T-helper 17 cell (primary cell): ENCODE data around the gene ELF4. TPM values are rescaled to one million over a fixed set of nuclear protein-coding genes. Genes with fewer than 3 reads are reported as not detected.

Experiments
- ATAC-seq: fragments of 150-1000 bp; cut with Tn5 transposase; 2 replicates; pipeline ENCODE4 v1.10.0; 2021; ENCODE audit warnings: mild to moderate bottlenecking, moderate library complexity
- DNase-seq, 3 donors: peaks; one replicate each; pipeline versions ENCODE4 v3.0.0 to v3.0.0-alpha.2; 2020 to 2021
- H3K9me3 ChIP-seq: one replicate; pipeline ENCODE4 v1.7.0; 2013; ENCODE audit warnings: low read length, mild to moderate bottlenecking; ENCODE audit not compliant: control insufficient read depth, poor library complexity, severe bottlenecking
- H3K27ac Mint-ChIP-seq: one replicate; pipeline ENCODE4 v1.8.0; 2022; ENCODE audit warnings: mild to moderate bottlenecking, moderate library complexity, mixed read lengths
- H3K27me3 Mint-ChIP-seq: one replicate; pipeline ENCODE4 v1.8.0; 2022; ENCODE audit warnings: mixed read lengths
- H3K36me3 Mint-ChIP-seq: one replicate; pipeline ENCODE4 v1.8.0; 2022; ENCODE audit warnings: low read depth, mixed read lengths
- H3K4me1 Mint-ChIP-seq: one replicate; pipeline ENCODE4 v1.8.0; 2022; ENCODE audit warnings: mild to moderate bottlenecking, mixed read lengths
- H3K4me3 Mint-ChIP-seq: one replicate; pipeline ENCODE4 v1.8.0; 2022; ENCODE audit warnings: mild to moderate bottlenecking, moderate library complexity, mixed read lengths
- total RNA-seq, 4 donors: library from RNA in 2 of 4; stranded (reverse) in 2 of 4; gene quantifications; one replicate each; pipeline ENCODE4 v1.2.3 and lab custom pipeline; 2022 to 2026

Gene ELF4
- total RNA-seq, 2 donors from 2014 or later: 28.4 to 34.6 TPM

- H3K4me3 Mint-ChIP-seq: peak overlapping the region; percentile 67
- peaks cover 29% of the 10 kb centered on the region for H3K4me1 Mint-ChIP-seq
- peak overlapping the region; percentile 85 for H3K27ac Mint-ChIP-seq
- DNase-seq (no peak), ATAC-seq (no peak)
- peaks cover 2% of the 10 kb centered on the region for H3K36me3 Mint-ChIP-seq
- H3K27me3 Mint-ChIP-seq: no peaks in the 10 kb centered on the region
- H3K9me3 ChIP-seq: no peaks in the 10 kb centered on the region
Observed at GRCh38 chrX:130106071-130106470, 4.2 kb downstream of the ELF4 start.

DNA sequence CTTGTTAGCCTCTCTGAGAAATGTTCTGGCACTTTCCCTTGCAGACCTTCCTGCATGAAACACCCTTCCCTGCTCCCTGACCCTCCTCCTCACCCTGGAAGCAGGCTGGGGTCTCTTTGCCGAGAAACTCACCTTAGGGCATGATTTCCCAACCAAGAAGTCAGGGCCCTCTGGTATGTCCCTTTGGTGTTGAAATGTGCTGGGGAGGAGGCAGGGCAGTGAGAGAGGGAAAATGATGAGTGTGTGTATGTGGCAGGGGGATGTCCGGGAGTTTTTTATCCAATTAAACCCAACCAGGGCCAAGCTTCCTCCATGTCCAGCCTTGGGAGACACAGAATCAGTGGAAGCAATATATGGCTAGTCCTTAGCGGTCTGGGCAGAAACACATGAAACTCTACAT, 5.1 kb downstream of the ELF4 start:
- peak overlapping the region; percentile 49 for H3K4me3 Mint-ChIP-seq
- peaks cover 2% of the 10 kb centered on the region for H3K36me3 Mint-ChIP-seq
- DNase-seq (no peak), ATAC-seq (no peak)
- H3K27me3 Mint-ChIP-seq: no peaks in the 10 kb centered on the region
- no peaks in the 10 kb centered on the region for H3K9me3 ChIP-seq
- H3K27ac Mint-ChIP-seq: peak overlapping the region; percentile 85
- peaks cover 36% of the 10 kb centered on the region for H3K4me1 Mint-ChIP-seq

- Mint-ChIP-seq H3K36me3 (peaks cover 2% of the 10 kb centered on the region), H3K4me1 (peaks cover 38% of the 10 kb centered on the region), H3K27ac (peak overlapping the region; percentile 87), H3K4me3 (no peak overlapping the region), H3K27me3 (no peaks in the 10 kb centered on the region)
- ATAC-seq (no peak), DNase-seq (no peak)
- H3K9me3 ChIP-seq: no peaks in the 10 kb centered on the region
Observed at GRCh38 chrX:130103605-130104004, 6.7 kb downstream of the ELF4 start.

DNA sequence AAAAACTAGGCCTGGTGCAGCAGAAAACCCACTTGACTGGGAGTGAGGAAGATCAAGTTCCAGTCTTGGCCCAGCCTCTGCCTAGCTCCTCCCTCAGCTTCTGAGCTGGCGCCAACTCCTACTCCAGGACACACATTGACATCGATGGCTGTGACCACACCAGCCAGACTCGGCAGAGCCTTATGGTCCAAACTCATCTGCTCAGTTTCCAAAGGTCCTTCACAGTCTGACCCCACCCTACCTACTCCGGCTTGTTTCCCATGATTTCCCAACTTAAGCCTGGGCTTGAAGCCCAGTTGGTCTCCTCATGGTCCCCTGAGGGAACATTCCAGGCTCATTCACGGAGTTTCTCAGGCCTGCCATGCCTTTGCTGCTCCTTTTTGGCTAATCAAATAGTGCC, 10.1 kb downstream of the ELF4 start:
- Mint-ChIP-seq H3K36me3 (no peaks in the 10 kb centered on the region), H3K27ac (peak overlapping the region; percentile 75), H3K4me3 (no peak overlapping the region), H3K4me1 (peaks cover 35% of the 10 kb centered on the region), H3K27me3 (no peaks in the 10 kb centered on the region)
- no peak for DNase-seq
- no peak for ATAC-seq
- no peaks in the 10 kb centered on the region for H3K9me3 ChIP-seq

GRCh38 chrX:130098210-130098552, 12.1 kb downstream of the ELF4 start:
- ATAC-seq (peak; percentile 15), DNase-seq (no peak)
- H3K36me3 Mint-ChIP-seq: no peaks in the 10 kb centered on the region
- H3K27ac Mint-ChIP-seq: peak overlapping the region; percentile 96
- H3K4me1 Mint-ChIP-seq: peaks cover 31% of the 10 kb centered on the region
- no peaks in the 10 kb centered on the region for H3K27me3 Mint-ChIP-seq
- no peaks in the 10 kb centered on the region for H3K9me3 ChIP-seq
- H3K4me3 Mint-ChIP-seq: peak overlapping the region; percentile 73

DNA sequence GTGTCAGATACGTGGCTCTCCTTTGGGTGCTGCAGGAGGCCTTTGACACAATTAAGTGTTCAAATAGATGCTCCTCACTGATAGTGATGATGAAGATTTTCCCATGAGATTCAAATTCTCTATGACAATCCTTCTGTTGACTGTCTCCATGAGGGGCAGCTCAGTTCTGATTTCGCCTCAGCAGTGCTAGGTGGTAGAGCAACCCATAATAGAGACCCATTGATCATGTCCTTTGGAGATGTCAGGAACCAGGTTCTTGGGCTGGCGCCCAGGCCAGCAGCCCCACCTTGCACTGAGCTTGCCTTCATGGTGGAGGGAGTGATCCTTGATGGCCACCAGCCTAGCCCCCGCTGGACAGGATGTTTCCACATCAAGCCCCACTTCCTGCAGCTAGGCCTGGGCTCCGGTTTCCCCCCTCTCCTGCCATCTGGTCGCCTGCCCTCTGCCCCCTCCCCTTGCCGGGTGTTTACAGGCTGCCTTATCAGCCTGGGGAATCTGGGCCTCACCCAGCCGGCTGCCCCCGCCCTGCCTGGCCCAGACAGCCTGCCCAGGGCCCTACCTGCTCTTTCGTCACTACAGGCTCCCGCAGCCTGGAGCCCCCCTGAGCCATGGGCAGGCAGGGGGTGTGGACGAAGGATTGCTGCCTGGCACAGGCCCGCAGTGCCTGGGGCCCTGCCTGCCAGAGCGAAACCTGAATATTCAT, 12.6 kb downstream of the ELF4 start:
- Mint-ChIP-seq H3K4me1 (peaks cover 27% of the 10 kb centered on the region), H3K27ac (peak overlapping the region; percentile 96), H3K4me3 (peak overlapping the region; percentile 73), H3K36me3 (no peaks in the 10 kb centered on the region), H3K27me3 (no peaks in the 10 kb centered on the region)
- DNase-seq (peak; percentile 34 to 45 (median 39)), ATAC-seq (peak; percentile 93)
- no peaks in the 10 kb centered on the region for H3K9me3 ChIP-seq

GRCh38 chrX:130095249-130096030, 14.9 kb downstream of the ELF4 start:
- no peak for DNase-seq
- no peaks in the 10 kb centered on the region for H3K36me3 Mint-ChIP-seq
- H3K4me3 Mint-ChIP-seq: no peak overlapping the region
- peak overlapping the region; percentile 66 for H3K27ac Mint-ChIP-seq
- H3K4me1 Mint-ChIP-seq: peaks cover 28% of the 10 kb centered on the region
- no peaks in the 10 kb centered on the region for H3K9me3 ChIP-seq
- no peak for ATAC-seq
- H3K27me3 Mint-ChIP-seq: no peaks in the 10 kb centered on the region

DNA sequence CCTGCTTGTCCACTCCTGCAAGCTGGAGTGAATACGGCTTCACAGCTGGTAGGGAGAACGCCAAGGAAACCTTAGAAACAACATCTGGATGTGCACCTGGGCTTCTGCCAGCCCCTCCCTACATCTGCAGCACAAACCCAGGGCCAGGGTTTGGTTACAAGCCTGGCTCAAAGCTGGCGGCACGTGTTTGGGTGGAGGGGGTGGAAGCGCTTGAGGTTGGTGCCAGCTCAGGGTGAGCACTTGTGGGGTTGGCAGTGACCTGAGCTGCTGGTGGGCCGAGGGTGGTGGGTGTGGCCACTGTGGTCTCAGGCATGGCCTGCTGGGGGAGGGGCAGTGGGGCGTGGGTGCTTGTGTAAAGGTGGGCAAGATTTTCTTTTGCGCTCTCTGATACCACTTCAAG, 15.6 kb downstream of the ELF4 start:
- no peak overlapping the region for H3K4me3 Mint-ChIP-seq

DNA sequence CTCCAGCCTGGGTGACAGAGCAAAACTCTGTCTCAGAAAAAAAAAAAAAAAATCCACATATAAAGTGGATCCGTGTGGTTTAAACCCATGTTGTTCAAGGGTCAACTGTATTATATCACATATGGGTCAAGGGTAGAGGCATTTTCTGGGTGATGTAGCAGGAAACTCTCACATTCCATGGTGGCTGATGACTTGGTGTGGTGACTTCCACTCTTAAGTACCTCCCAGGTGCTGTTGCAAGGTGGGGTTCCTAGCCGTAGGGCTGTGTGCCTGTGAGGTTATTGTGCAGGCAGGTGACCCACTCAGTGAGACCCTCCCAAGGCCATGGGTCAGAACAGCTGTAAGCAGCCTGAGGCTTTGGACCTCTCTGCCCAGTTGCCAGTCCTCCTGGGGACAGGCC, 17.0 kb downstream of the ELF4 start:
- ATAC-seq (no peak), DNase-seq (no peak)
- H3K27ac Mint-ChIP-seq: no peak overlapping the region
- H3K36me3 Mint-ChIP-seq: no peaks in the 10 kb centered on the region
- H3K4me1 Mint-ChIP-seq: peaks cover 28% of the 10 kb centered on the region
- H3K4me3 Mint-ChIP-seq: no peak overlapping the region
- H3K27me3 Mint-ChIP-seq: no peaks in the 10 kb centered on the region
- H3K9me3 ChIP-seq: no peaks in the 10 kb centered on the region

More for the DNA sequence above, 15.6 kb downstream of the ELF4 start:
- no peaks in the 10 kb centered on the region for H3K27me3 Mint-ChIP-seq
- no peaks in the 10 kb centered on the region for H3K9me3 ChIP-seq
- peaks cover 28% of the 10 kb centered on the region for H3K4me1 Mint-ChIP-seq
- DNase-seq (no peak), ATAC-seq (no peak)
- peak overlapping the region; percentile 66 for H3K27ac Mint-ChIP-seq
- H3K36me3 Mint-ChIP-seq: no peaks in the 10 kb centered on the region

DNA sequence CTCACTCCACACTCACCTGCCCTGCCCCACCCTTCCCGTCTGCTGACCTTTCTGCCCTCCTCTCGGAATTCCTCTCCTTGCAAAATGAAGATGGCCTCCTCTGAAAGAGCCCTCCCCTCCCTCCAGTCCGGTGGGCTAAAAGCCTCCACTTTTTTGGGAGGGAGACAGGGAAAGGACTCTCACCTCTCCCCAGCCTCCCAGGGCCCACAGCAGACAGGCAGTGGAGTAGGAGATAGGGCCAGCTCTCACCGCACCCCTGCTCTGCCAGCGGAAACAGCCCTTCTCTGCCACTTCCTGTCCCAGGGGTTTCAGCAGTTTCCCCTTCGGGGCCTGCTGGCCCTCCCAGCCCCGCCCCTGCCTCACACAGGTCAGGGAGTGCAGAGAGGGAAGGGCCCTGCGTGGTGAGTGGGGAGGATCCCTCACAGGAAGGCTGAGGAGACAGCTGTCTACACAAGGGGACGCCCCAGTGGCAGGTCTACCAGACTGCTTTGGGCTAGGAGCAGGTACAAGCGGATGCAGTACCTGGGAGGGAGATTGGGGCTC, 18.2 kb downstream of the ELF4 start:
- peak; percentile 98 for ATAC-seq
- Mint-ChIP-seq H3K4me1 (peaks cover 26% of the 10 kb centered on the region), H3K27me3 (no peaks in the 10 kb centered on the region), H3K27ac (peak overlapping the region; percentile 89), H3K4me3 (peak overlapping the region; percentile 89), H3K36me3 (no peaks in the 10 kb centered on the region)
- peak; percentile 66 to 77 (median 66) for DNase-seq
- no peaks in the 10 kb centered on the region for H3K9me3 ChIP-seq

DNA sequence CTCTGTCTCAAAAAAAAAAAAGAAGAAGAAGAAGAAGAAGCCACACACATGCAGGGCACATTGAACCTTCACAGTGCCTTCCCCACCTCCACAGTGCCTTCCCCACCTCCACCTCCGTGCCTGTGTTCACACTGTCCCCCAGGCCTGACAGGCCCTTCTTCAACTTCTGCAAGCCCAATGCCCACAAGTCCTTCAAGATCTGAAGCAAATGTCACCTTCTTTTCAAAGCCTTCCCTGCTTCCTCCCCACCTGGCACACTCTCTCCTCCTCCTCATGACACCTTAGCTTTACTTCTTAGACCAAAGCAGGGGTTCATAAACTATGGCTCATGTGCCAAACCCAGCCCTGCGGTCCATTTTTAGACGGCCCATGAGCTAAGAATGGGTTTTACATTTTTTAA, 19.9 kb downstream of the ELF4 start:
- no peaks in the 10 kb centered on the region for H3K36me3 Mint-ChIP-seq
- peaks cover 23% of the 10 kb centered on the region for H3K4me1 Mint-ChIP-seq
- H3K4me3 Mint-ChIP-seq: no peak overlapping the region
- ATAC-seq (no peak), DNase-seq (no peak)
- no peaks in the 10 kb centered on the region for H3K9me3 ChIP-seq
- no peaks in the 10 kb centered on the region for H3K27me3 Mint-ChIP-seq
- H3K27ac Mint-ChIP-seq: peak overlapping the region; percentile 32

- no peaks in the 10 kb centered on the region for H3K36me3 Mint-ChIP-seq
- H3K9me3 ChIP-seq: no peaks in the 10 kb centered on the region
- peak overlapping the region; percentile 90 for H3K4me3 Mint-ChIP-seq
- no peaks in the 10 kb centered on the region for H3K27me3 Mint-ChIP-seq
- DNase-seq: peak; percentile 29 to 53 (median 33)
- peak; percentile 75 for ATAC-seq
- H3K27ac Mint-ChIP-seq: peak overlapping the region; percentile 82
- H3K4me1 Mint-ChIP-seq: peaks cover 31% of the 10 kb centered on the region
Observed at GRCh38 chrX:130086447-130087206, 23.7 kb downstream of the ELF4 start.
